HG02943 (cell line): Measurements from ENCODE around the gene ANKRD34C.
A peak's percentile ranks its signal among the peaks of the same experiment; 100 is the strongest.

ENCODE experiments used
- ATAC-seq: cut with Tn5 transposase; IDR thresholded peaks from one replicate; pipeline ENCODE4 v1.9.1; 2021; ENCODE audit warnings: mild to moderate bottlenecking, low read depth, moderate library complexity; ENCODE audit not compliant: unreplicated experiment

Gene ANKRD34C

GRCh38 chr15:79282371-79283251 is at the start of gene ANKRD34C:
Gene ANKRD34C (plus strand): TSS chr15:79282722. CDS start chr15:79293285, 10,563 bp downstream.
- ATAC-seq = no peak

- no peak for ATAC-seq
Observed at GRCh38 chr15:79233236-79233635, 49.3 kb upstream of the ANKRD34C start.

- ATAC-seq = no peak
Observed at GRCh38 chr15:79240036-79240435, 42.5 kb upstream of the ANKRD34C start.

- ATAC-seq = no peak
Observed at GRCh38 chr15:79243723-79244122, 38.8 kb upstream of the ANKRD34C start.

- no peak for ATAC-seq
Observed at GRCh38 chr15:79244876-79245275, 37.6 kb upstream of the ANKRD34C start.

GRCh38 chr15:79248183-79248582 is 34.3 kb upstream of the ANKRD34C start:
- ATAC-seq = no peak

- ATAC-seq = no peak
Observed at GRCh38 chr15:79257454-79257853, 25.1 kb upstream of the ANKRD34C start.

GRCh38 chr15:79261836-79262235 is 20.7 kb upstream of the ANKRD34C start:
- no peak for ATAC-seq

GRCh38 chr15:79265167-79265566 is 17.4 kb upstream of the ANKRD34C start:
- ATAC-seq = no peak

GRCh38 chr15:79265987-79266579 is 16.4 kb upstream of the ANKRD34C start:
- no peak for ATAC-seq

GRCh38 chr15:79283252-79284048 is 928 bp downstream of the ANKRD34C start:
- no peak for ATAC-seq

- ATAC-seq = no peak
Observed at GRCh38 chr15:79290642-79291275, 8.2 kb downstream of the ANKRD34C start.

GRCh38 chr15:79292011-79292410 is 9.5 kb downstream of the ANKRD34C start:
- ATAC-seq = no peak

GRCh38 chr15:79294075-79294474 is 11.6 kb downstream of the ANKRD34C start:
- ATAC-seq = no peak

GRCh38 chr15:79296583-79296982 is 14.1 kb downstream of the ANKRD34C start:
- no peak for ATAC-seq

- ATAC-seq = no peak
Observed at GRCh38 chr15:79299126-79299840, 16.8 kb downstream of the ANKRD34C start.

GRCh38 chr15:79299841-79300235 is 17.3 kb downstream of the ANKRD34C start:
- no peak for ATAC-seq

- no peak for ATAC-seq
Observed at GRCh38 chr15:79307251-79307650, 24.7 kb downstream of the ANKRD34C start.

GRCh38 chr15:79308874-79309273 is 26.4 kb downstream of the ANKRD34C start:
- ATAC-seq = no peak

GRCh38 chr15:79310612-79310984 is 28.1 kb downstream of the ANKRD34C start:
- ATAC-seq = peak; percentile 40
